IMR-90 (cell line): ENCODE results near the gene INTS11. TPM values are rescaled to one million over a fixed set of nuclear protein-coding genes. Genes with fewer than 3 reads are reported as not detected.

Experiments used
- ATAC-seq: fragments of 200-7000 bp; cut with Tn5 transposase; 2 replicates; pipeline ENCODE4 v1.9.1; 2020; ENCODE audit warnings: low read depth, mild to moderate bottlenecking, moderate library complexity
- BruUV-seq: library from RNA; stranded (reverse); fragments of 400-500 nt; replicated peaks from 2 replicates; lab custom pipeline; 2021; lab: Mats Ljungman, UMichigan
- CTCF ChIA-PET: fragments of 300-600 bp; formaldehyde crosslinking; extraction: SDS; loops from one replicate; lab custom pipeline; 2021; ENCODE audit warnings: antibody characterized with exemption; lab: Yijun Ruan, JAX
- POLR2A ChIA-PET: fragments of 300-600 bp; sonication (Branson Sonifier 250); formaldehyde crosslinking; loops from one replicate; lab custom pipeline; 2022; ENCODE audit warnings: antibody characterized with exemption; ENCODE audit not compliant: unreplicated experiment; lab: Charles Lee
- DNase-seq: peaks from one replicate; pipeline ENCODE4 v3.0.0; 2013
- H2AFZ ChIP-seq: replicated peaks from 2 replicates; pipeline ENCODE3; 2013; ENCODE audit warnings: low read length, mild to moderate bottlenecking; ENCODE audit not compliant: poor library complexity
- H2AK5ac ChIP-seq: 2 replicates; pipeline ENCODE4 v1.6.1; 2013; ENCODE audit warnings: low read depth, low read length, inconsistent platforms
- H2AK9ac ChIP-seq: replicated peaks from 2 replicates; pipeline ENCODE3; 2013; ENCODE audit warnings: mild to moderate bottlenecking, low read depth, low read length, moderate library complexity; ENCODE audit not compliant: poor library complexity
- H2BK120ac ChIP-seq: 2 replicates; pipeline ENCODE4 v1.6.1; 2013; ENCODE audit warnings: low read depth, low read length, inconsistent platforms
- H2BK15ac ChIP-seq: 3 replicates; pipeline ENCODE4 v1.6.1; 2013; ENCODE audit warnings: low read depth, low read length, inconsistent platforms
- H2BK20ac ChIP-seq: 2 replicates; pipeline ENCODE4 v1.6.1; 2013; ENCODE audit warnings: low read depth, mild to moderate bottlenecking, inconsistent platforms, low read length, moderate library complexity
- H2BK5ac ChIP-seq: 2 replicates; pipeline ENCODE4 v1.6.1; 2013; ENCODE audit warnings: mild to moderate bottlenecking, low read depth, low read length, inconsistent platforms; ENCODE audit not compliant: poor library complexity, severe bottlenecking
- H3K14ac ChIP-seq: replicated peaks from 2 replicates; pipeline ENCODE4 v1.6.1; 2013; ENCODE audit warnings: low read depth, low read length, inconsistent platforms
- H3K18ac ChIP-seq: 2 replicates; pipeline ENCODE4 v1.6.1; 2013; ENCODE audit warnings: low read depth, low read length, control low read depth
- H3K23ac ChIP-seq: 2 replicates; pipeline ENCODE4 v1.6.1; 2013; ENCODE audit warnings: low read depth, low read length, inconsistent platforms
- H3K27ac ChIP-seq: 2 replicates; pipeline ENCODE4 v1.5.1; 2013; ENCODE audit warnings: mild to moderate bottlenecking, control low read depth, low read length; ENCODE audit not compliant: insufficient read depth
- H3K27me3 ChIP-seq: 2 replicates; pipeline ENCODE4 v1.6.1; 2013; ENCODE audit warnings: low read length; ENCODE audit not compliant: control insufficient read depth, insufficient read depth
- H3K36me3 ChIP-seq: 2 replicates; pipeline ENCODE4 v1.6.1; 2013; ENCODE audit warnings: low read length, mixed read lengths; ENCODE audit not compliant: control insufficient read depth, insufficient read depth
- H3K4ac ChIP-seq: 2 replicates; pipeline ENCODE4 v1.6.1; 2013; ENCODE audit warnings: low read depth, low read length, inconsistent platforms
- H3K4me1 ChIP-seq: 2 replicates; pipeline ENCODE4 v1.6.1; 2013; ENCODE audit warnings: low read length, mixed read lengths; ENCODE audit not compliant: control insufficient read depth, insufficient read depth
- H3K4me2 ChIP-seq: 2 replicates; pipeline ENCODE4 v1.6.1; 2013; ENCODE audit warnings: low read depth, mild to moderate bottlenecking, control low read depth, low read length, moderate library complexity
- H3K4me3 ChIP-seq: 2 replicates; pipeline ENCODE4 v1.5.1; 2013; ENCODE audit warnings: low read depth, mild to moderate bottlenecking, control low read depth, low read length, moderate library complexity; ENCODE audit not compliant: insufficient read depth
- H3K56ac ChIP-seq: 2 replicates; pipeline ENCODE4 v1.6.1; 2013; ENCODE audit warnings: low read length, inconsistent platforms; ENCODE audit not compliant: insufficient read depth; ENCODE audit errors: extremely low read depth
- H3K79me1 ChIP-seq, 2 experiments: 2 replicates each; pipeline ENCODE4 v1.6.1; 2013; ENCODE audit warnings: low read length in 2 of 2, inconsistent platforms in 1 of 2, low read depth in 1 of 2
- H3K9ac ChIP-seq: 2 replicates; pipeline ENCODE4 v1.6.1; 2013; ENCODE audit warnings: low read depth, low read length, control low read depth
- H3K9me1 ChIP-seq: 2 replicates; pipeline ENCODE4 v1.6.1; 2013; ENCODE audit warnings: low read length, inconsistent platforms; ENCODE audit not compliant: insufficient read depth
- H3K9me3 ChIP-seq: 2 replicates; pipeline ENCODE4 v1.6.1; 2013; ENCODE audit warnings: low read length; ENCODE audit not compliant: control insufficient read depth, insufficient read depth
- H4K20me1 ChIP-seq: 2 replicates; pipeline ENCODE4 v1.6.1; 2013; ENCODE audit warnings: low read length, inconsistent platforms; ENCODE audit not compliant: insufficient read depth
- H4K5ac ChIP-seq: 2 replicates; pipeline ENCODE4 v1.6.1; 2013; ENCODE audit warnings: mild to moderate bottlenecking, low read depth, low read length, control low read depth
- H4K8ac ChIP-seq, 2 experiments: 2 replicates each; pipeline ENCODE4 v1.6.1; 2013; ENCODE audit warnings: low read depth in 2 of 2, low read length in 2 of 2, control low read depth in 1 of 2, inconsistent platforms in 1 of 2
- H4K91ac ChIP-seq: 2 replicates; pipeline ENCODE4 v1.6.1; 2013; ENCODE audit warnings: low read depth, low read length, inconsistent platforms; ENCODE audit not compliant: insufficient read depth
- SMC3 ChIP-seq: fragments of 150-350 bp; IDR thresholded peaks from 2 replicates; pipeline ENCODE4 v1.6.1; 2016; ENCODE audit warnings: low read depth, mild to moderate bottlenecking, antibody characterized with exemption, low read length, moderate library complexity
- WGBS, 2 experiments: methylation state at CpG; one replicate each; pipeline versions ENCODE4 v1.1.5 to v1.1.7; 2013; ENCODE audit warnings: missing lambda C conversion rate in 2 of 2; ENCODE audit not compliant: insufficient read length in 1 of 2; ENCODE audit errors: extremely low coverage in 2 of 2; 5-methylcytosine and 5-hydroxymethylcytosine counted together
- dilution Hi-C: fragments of 300-500 bp; cut with HindIII; formaldehyde crosslinking; loops from one replicate; pipeline ENCODE4 v1.14.3; 2018; ENCODE audit warnings: low sequenced_read_pairs; ENCODE audit not compliant: unreplicated experiment
- in situ Hi-C: fragments of 300-500 bp; cut with MboI; formaldehyde crosslinking; loops from 3 replicates; pipeline ENCODE4 v1.14.3; 2019; ENCODE audit warnings: low sequenced_read_pairs, inconsistent platforms, mixed read lengths
- intact Hi-C: fragments of 100-400 bp; cut with micrococcal nuclease; formaldehyde crosslinking; loops from 2 replicates; pipeline ENCODE4 v1.10.0; 2022
- polyA plus RNA-seq, 3 experiments: library from polyadenylated mRNA; depleted of rRNA; stranded (reverse); fragments of >200 nt; gene quantifications; 2 replicates each; pipeline ENCODE4 v1.2.3, GENCODE V29; 2012; ENCODE audit warnings: low replicate concordance in 1 of 3
- total RNA-seq: library from RNA; depleted of rRNA; stranded (reverse); fragments of >200 nt; gene quantifications from 2 replicates; pipeline ENCODE4 v1.2.3, GENCODE V29; 2012

The INTS11 gene
- total and polyA plus RNA-seq, 2 of the 4 experiments (the other 2 are of a cell fraction) = 56.1 to 123 TPM

- in situ Hi-C loops (no loop called here), dilution Hi-C loops (no loop called here), intact Hi-C loops (no loop called here)
- ChIA-PET CTCF (no interaction called here), POLR2A (no interaction called here)
- Histone ChIP-seq H3K79me1 (peaks cover 7 to 31% of the 10 kb centered on the region in 2 experiments; a peak in 2 of 4 replicates), H2AK5ac (no peak overlapping the region), H4K5ac (no peak overlapping the region), H3K36me3 (peaks cover 7% of the 10 kb centered on the region), H4K8ac (no peak overlapping the region), H2BK120ac (no peak overlapping the region), H4K20me1 (peaks cover 20% of the 10 kb centered on the region), H3K14ac (no peak overlapping the region), H3K18ac (no peak overlapping the region), H2AFZ (peak overlapping the region; percentile 47), H3K27me3 (no peaks in the 10 kb centered on the region), H2BK20ac (no peak overlapping the region), H4K91ac (no peak overlapping the region), H3K9me1 (peaks cover 9% of the 10 kb centered on the region), H2BK5ac (no peak overlapping the region), H3K4me2 (no peak overlapping the region), H2BK15ac (no peak overlapping the region), H3K27ac (no peak overlapping the region), H3K9ac (no peak overlapping the region), H3K23ac (no peak overlapping the region), H3K56ac (no peak overlapping the region), H3K4ac (no peak overlapping the region), H3K4me3 (no peak overlapping the region), H3K9me3 (no peaks in the 10 kb centered on the region), H2AK9ac (no peak overlapping the region), H3K4me1 (peaks cover 3% of the 10 kb centered on the region; the same call in 1 of the 2 replicates)
- DNase-seq (no peak), ATAC-seq (no peak)
- 94% methylated on average over 47 of the region's 58 CpGs; no CpG with 5 or more reads in 1 of the 2 experiments for WGBS, 2 experiments
- TF ChIP-seq SMC3 = no peak
- BruUV-seq = no TSS peak
Observed at GRCh38 chr1:1329304-1330210, 5.1 kb upstream of the INTS11 start.
